HepG2 (cell line): Measurements from ENCODE around the gene TESK1. TPM values are rescaled to one million over a fixed set of nuclear protein-coding genes. Genes with fewer than 3 reads are reported as not detected.

Experiments used
- FOXJ3 ChIP-seq: sonication (generic); formaldehyde crosslinking; IDR thresholded peaks from 2 replicates; pipeline ENCODE4 v1.4.0; 2020; ENCODE audit warnings: missing genetic modification reagents, mild to moderate bottlenecking, borderline replicate concordance
- HOXD1 ChIP-seq: sonication (generic); formaldehyde crosslinking; IDR thresholded peaks from 2 replicates; pipeline ENCODE4 v1.5.0; 2020; ENCODE audit warnings: missing genetic modification reagents
- MBNL3 ChIP-seq: fragments of 250-450 bp; sonication (Bioruptor Pico); conservative IDR thresholded peaks from 2 replicates; pipeline ENCODE4 v1.8.0; 2022; ENCODE audit warnings: mild to moderate bottlenecking, inconsistent platforms
- MTF1 ChIP-seq: sonication (generic); formaldehyde crosslinking; IDR thresholded peaks from 2 replicates; pipeline ENCODE4 v1.5.0; 2020; ENCODE audit warnings: missing genetic modification reagents
- MYC ChIP-seq: sonication (generic); formaldehyde crosslinking; IDR thresholded peaks from 2 replicates; pipeline ENCODE4 v1.9.0; 2021; ENCODE audit warnings: missing genetic modification reagents, borderline replicate concordance
- MYNN ChIP-seq: sonication (generic); formaldehyde crosslinking; IDR thresholded peaks from 2 replicates; pipeline ENCODE4 v1.4.0; 2020; ENCODE audit warnings: mild to moderate bottlenecking, low read depth, missing genetic modification reagents
- PHB2 ChIP-seq: fragments of 450-650 bp; IDR thresholded peaks from 2 replicates; pipeline ENCODE4 v1.6.1; 2018; ENCODE audit not compliant: partially characterized antibody
- RBAK ChIP-seq: sonication (generic); formaldehyde crosslinking; IDR thresholded peaks from 2 replicates; pipeline ENCODE4 v1.5.1; 2020; ENCODE audit warnings: mild to moderate bottlenecking, missing genetic modification reagents
- SAFB2 ChIP-seq: sonication (generic); formaldehyde crosslinking; IDR thresholded peaks from 2 replicates; pipeline ENCODE4 v1.5.1; 2020; ENCODE audit warnings: missing genetic modification reagents, low read depth, mild to moderate bottlenecking, borderline replicate concordance
- SMARCC2 ChIP-seq: fragments of 450-650 bp; IDR thresholded peaks from 2 replicates; pipeline ENCODE4 v1.6.1; 2017; ENCODE audit warnings: antibody characterized with exemption, mild to moderate bottlenecking
- SOX5 ChIP-seq: IDR thresholded peaks from 2 replicates; pipeline ENCODE4 v1.6.1; 2016; ENCODE audit warnings: borderline replicate concordance
- SPEN ChIP-seq: sonication (generic); formaldehyde crosslinking; IDR thresholded peaks from 2 replicates; pipeline ENCODE4 v1.5.1; 2020; ENCODE audit warnings: low read depth, mild to moderate bottlenecking, missing genetic modification reagents
- TERF1 ChIP-seq: sonication (generic); formaldehyde crosslinking; IDR thresholded peaks from 2 replicates; pipeline ENCODE4 v1.8.0; 2022; ENCODE audit warnings: mild to moderate bottlenecking, missing genetic modification reagents, moderate library complexity
- ZBTB46 ChIP-seq: sonication (generic); formaldehyde crosslinking; IDR thresholded peaks from 2 replicates; pipeline ENCODE4 v1.4.0; 2020; ENCODE audit warnings: mild to moderate bottlenecking, missing genetic modification reagents, borderline replicate concordance
- ZFP37 ChIP-seq: sonication (generic); formaldehyde crosslinking; IDR thresholded peaks from 2 replicates; pipeline ENCODE4 v1.4.0; 2020; ENCODE audit warnings: missing genetic modification reagents, borderline replicate concordance
- ZMYM4 ChIP-seq: sonication (generic); formaldehyde crosslinking; IDR thresholded peaks from 2 replicates; pipeline ENCODE4 v1.8.1; 2023; ENCODE audit warnings: mild to moderate bottlenecking, missing genetic modification reagents
- ZNF3 ChIP-seq: IDR thresholded peaks from 2 replicates; pipeline ENCODE4 v1.7.0; 2017; ENCODE audit warnings: inconsistent platforms
- ZNF30 ChIP-seq: sonication (generic); formaldehyde crosslinking; IDR thresholded peaks from 2 replicates; pipeline ENCODE4 v1.5.0; 2020; ENCODE audit warnings: mild to moderate bottlenecking, missing genetic modification reagents
- ZNF337 ChIP-seq: sonication (generic); formaldehyde crosslinking; IDR thresholded peaks from 2 replicates; pipeline ENCODE4 v1.5.1; 2020; ENCODE audit warnings: missing genetic modification reagents, low read depth, mild to moderate bottlenecking, borderline replicate concordance
- ZNF484 ChIP-seq: sonication (generic); formaldehyde crosslinking; IDR thresholded peaks from 2 replicates; pipeline ENCODE4 v1.5.1; 2020; ENCODE audit warnings: mild to moderate bottlenecking, low read depth, missing genetic modification reagents, borderline replicate concordance
- ZNF563 ChIP-seq: sonication (generic); formaldehyde crosslinking; IDR thresholded peaks from 2 replicates; pipeline ENCODE4 v1.8.0; 2022; ENCODE audit warnings: mild to moderate bottlenecking, moderate library complexity, missing genetic modification reagents
- polyA plus RNA-seq, 8 experiments: library from polyadenylated mRNA; depleted of rRNA in 3 of 8; stranded (reverse) in 7 of 8; unstranded in 1 of 8; fragments of >200 nt; fragmentation: Illumina TruSeq in 4 of 8; extraction: Trizol in 4 of 8; gene quantifications; 2 replicates each; pipeline versions ENCODE4 v1.2.1 to v1.2.3, GENCODE V29; 2011 to 2016; ENCODE audit warnings: low read depth in 4 of 8, missing spikeins in 1 of 8, mixed read lengths in 1 of 8; ENCODE audit not compliant: insufficient read depth in 1 of 8
- total RNA-seq, 5 experiments: library from RNA; depleted of rRNA; stranded (reverse); fragments of >200 nt; fragmentation: Illumina TruSeq; extraction: Trizol; gene quantifications; 2 replicates each; pipeline ENCODE4 v1.2.3, GENCODE V29; 2016; ENCODE audit warnings: low read depth in 1 of 5
- TF ChIP-seq, protein P1 (sequence below): sonication (generic); formaldehyde crosslinking; IDR thresholded peaks from 2 replicates; pipeline ENCODE4 v1.4.0; 2020; ENCODE audit warnings: missing genetic modification reagents, borderline replicate concordance
- TF ChIP-seq, protein P2 (sequence below): sonication (generic); formaldehyde crosslinking; IDR thresholded peaks from 2 replicates; pipeline ENCODE4 v1.5.0; 2020; ENCODE audit warnings: mild to moderate bottlenecking, missing genetic modification reagents

TESK1 gene
- total and polyA plus RNA-seq, 2 of the 13 experiments (the other 11 are each of a cell fraction or from before 2014, with no cell fraction given): 7.3 to 13.6 TPM

DNA sequence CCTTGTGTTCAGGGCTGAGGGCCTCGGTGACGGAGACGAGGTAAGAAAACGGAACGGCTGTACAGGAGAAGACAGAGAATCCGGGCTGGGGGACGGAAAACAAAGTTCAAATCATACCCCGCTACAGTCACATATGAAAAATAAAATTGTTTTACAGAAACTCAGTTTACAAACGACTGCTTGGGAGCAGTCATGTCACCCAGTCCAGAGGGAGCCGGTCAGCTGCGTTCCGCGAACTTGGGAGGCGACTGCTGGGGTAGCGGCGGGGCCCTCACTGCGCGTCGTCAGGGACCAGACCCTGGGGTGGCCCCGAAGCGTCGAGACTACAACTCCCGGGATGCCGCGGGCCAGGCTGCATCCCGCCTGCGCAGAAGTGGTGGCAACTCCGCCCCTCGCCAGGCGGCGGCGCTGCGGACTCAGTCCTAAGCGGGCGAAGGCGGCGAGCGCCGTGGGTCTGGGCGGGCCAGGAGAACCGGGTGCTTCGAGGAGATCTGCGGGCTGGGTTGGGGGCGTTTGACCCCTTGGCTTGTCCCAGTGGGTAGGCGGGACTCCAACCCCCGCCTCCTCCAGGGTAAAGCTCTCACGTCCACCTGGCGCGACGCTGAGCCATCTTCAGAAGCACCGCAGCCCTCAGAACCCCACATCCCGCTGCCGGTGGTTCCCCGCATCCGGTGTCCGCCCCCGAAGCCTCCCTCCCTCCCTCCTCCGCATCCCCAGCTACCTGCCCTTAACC lies 41.6 kb downstream of the TESK1 start (continued):
- TF ChIP-seq, protein P1, sequence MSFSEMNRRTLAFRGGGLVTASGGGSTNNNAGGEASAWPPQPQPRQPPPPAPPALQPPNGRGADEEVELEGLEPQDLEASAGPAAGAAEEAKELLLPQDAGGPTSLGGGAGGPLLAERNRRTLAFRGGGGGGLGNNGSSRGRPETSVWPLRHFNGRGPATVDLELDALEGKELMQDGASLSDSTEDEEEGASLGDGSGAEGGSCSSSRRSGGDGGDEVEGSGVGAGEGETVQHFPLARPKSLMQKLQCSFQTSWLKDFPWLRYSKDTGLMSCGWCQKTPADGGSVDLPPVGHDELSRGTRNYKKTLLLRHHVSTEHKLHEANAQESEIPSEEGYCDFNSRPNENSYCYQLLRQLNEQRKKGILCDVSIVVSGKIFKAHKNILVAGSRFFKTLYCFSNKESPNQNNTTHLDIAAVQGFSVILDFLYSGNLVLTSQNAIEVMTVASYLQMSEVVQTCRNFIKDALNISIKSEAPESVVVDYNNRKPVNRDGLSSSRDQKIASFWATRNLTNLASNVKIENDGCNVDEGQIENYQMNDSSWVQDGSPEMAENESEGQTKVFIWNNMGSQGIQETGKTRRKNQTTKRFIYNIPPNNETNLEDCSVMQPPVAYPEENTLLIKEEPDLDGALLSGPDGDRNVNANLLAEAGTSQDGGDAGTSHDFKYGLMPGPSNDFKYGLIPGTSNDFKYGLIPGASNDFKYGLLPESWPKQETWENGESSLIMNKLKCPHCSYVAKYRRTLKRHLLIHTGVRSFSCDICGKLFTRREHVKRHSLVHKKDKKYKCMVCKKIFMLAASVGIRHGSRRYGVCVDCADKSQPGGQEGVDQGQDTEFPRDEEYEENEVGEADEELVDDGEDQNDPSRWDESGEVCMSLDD (CRISPR knock-in tag): peak; percentile 64; the same call in 1 of the 2 replicates
- no peak for TF ChIP-seq TERF1 (CRISPR knock-in tag)
- no peak for TF ChIP-seq ZFP37 (CRISPR knock-in tag)
- TF ChIP-seq ZNF3 (CRISPR knock-in tag): no peak
- no peak for TF ChIP-seq RBAK (CRISPR knock-in tag)
- peak; percentile 53; the same call in 1 of the 2 replicates for TF ChIP-seq ZMYM4
- peak; percentile 46; the same call in 1 of the 2 replicates for TF ChIP-seq HOXD1 (CRISPR knock-in tag)
- no peak for TF ChIP-seq MYNN (CRISPR knock-in tag)
- no peak; the same call in 1 of the 2 replicates for TF ChIP-seq SOX5
- no peak; the same call in 1 of the 2 replicates for TF ChIP-seq FOXJ3
- TF ChIP-seq ZNF337: no peak
- TF ChIP-seq SMARCC2: no peak
- TF ChIP-seq SAFB2: peak; percentile 28; the same call in 1 of the 2 replicates
- TF ChIP-seq MBNL3: no peak
- no peak for TF ChIP-seq ZBTB46 (CRISPR knock-in tag)
- TF ChIP-seq MYC (CRISPR knock-in tag): no peak
- TF ChIP-seq ZNF563: peak; percentile 66; the same call in 1 of the 2 replicates
- TF ChIP-seq PHB2: no peak
- TF ChIP-seq, protein P2, sequence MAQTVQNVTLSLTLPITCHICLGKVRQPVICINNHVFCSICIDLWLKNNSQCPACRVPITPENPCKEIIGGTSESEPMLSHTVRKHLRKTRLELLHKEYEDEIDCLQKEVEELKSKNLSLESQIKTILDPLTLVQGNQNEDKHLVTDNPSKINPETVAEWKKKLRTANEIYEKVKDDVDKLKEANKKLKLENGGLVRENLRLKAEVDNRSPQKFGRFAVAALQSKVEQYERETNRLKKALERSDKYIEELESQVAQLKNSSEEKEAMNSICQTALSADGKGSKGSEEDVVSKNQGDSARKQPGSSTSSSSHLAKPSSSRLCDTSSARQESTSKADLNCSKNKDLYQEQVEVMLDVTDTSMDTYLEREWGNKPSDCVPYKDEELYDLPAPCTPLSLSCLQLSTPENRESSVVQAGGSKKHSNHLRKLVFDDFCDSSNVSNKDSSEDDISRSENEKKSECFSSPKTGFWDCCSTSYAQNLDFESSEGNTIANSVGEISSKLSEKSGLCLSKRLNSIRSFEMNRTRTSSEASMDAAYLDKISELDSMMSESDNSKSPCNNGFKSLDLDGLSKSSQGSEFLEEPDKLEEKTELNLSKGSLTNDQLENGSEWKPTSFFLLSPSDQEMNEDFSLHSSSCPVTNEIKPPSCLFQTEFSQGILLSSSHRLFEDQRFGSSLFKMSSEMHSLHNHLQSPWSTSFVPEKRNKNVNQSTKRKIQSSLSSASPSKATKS (CRISPR knock-in tag): no peak
- TF ChIP-seq ZNF30 (CRISPR knock-in tag): no peak
- TF ChIP-seq SPEN (CRISPR knock-in tag): peak; percentile 52
- TF ChIP-seq ZNF484 (CRISPR knock-in tag): no peak
- no peak for TF ChIP-seq MTF1 (CRISPR knock-in tag)
